Activated T-helper 2 cell treated with anti-CD3 and anti-CD28 coated beads, Interferon-gamma antibody, Interleukin-2, Interleukin-4, amounts not matched to agents 10 μg/mL and 5 μg/mL and 100 μg/mL, durations not matched to agents 14 hours and 24 hours and 36 hours (primary cell): Measurements from ENCODE around the gene LARP6. TPM values are rescaled to one million over a fixed set of nuclear protein-coding genes. Genes with fewer than 3 reads are reported as not detected.

Source experiments
- DNase-seq: peaks from one replicate; pipeline ENCODE4 v3.0.0; 2021; ENCODE audit warnings: low spot score
- H3K27ac Mint-ChIP-seq: one replicate; pipeline ENCODE4 v1.8.0; 2021; ENCODE audit warnings: mixed read lengths
- H3K27me3 Mint-ChIP-seq: one replicate; pipeline ENCODE4 v1.8.0; 2021; ENCODE audit warnings: low read depth, mixed read lengths
- H3K36me3 Mint-ChIP-seq: one replicate; pipeline ENCODE4 v1.8.0; 2021; ENCODE audit warnings: low read depth, mixed read lengths
- H3K4me1 Mint-ChIP-seq: one replicate; pipeline ENCODE4 v1.8.0; 2021; ENCODE audit warnings: low read depth, mixed read lengths
- H3K4me3 Mint-ChIP-seq: one replicate; pipeline ENCODE4 v1.8.0; 2021; ENCODE audit warnings: low read depth, mild to moderate bottlenecking, moderate library complexity, mixed read lengths
- H3K9me3 Mint-ChIP-seq: one replicate; pipeline ENCODE4 v1.8.0; 2021; ENCODE audit warnings: mixed read lengths
- intact Hi-C: fragments of 100-400 bp; cut with micrococcal nuclease; formaldehyde crosslinking; loops from one replicate; pipeline ENCODE4 v1.15.1; 2023
- total RNA-seq: library from RNA; stranded (reverse); gene quantifications from 2 replicates; pipeline ENCODE4 v1.2.3, GENCODE V29; 2022

The LARP6 gene
- total RNA-seq, 1 donor from 2014 or later, result not detected

DNA sequence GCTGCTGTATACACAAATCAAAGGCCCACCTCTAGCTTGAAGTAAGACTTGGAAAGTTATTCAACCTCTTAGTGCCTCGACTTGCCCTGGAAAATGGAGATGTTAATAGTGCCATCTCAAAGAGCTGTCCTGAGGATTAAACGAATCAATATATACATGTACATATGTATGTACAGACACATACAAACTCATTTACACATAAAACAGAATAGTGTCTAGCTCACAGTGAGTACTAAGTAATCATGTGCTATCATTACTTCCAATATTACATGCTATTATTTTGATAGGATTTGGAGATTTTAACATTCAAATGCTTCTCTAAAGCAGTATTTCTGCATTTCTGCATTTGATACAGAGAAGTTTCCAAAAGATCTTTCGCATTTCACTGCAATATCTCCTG is 20.5 kb downstream of the LARP6 start:
- Mint-ChIP-seq H3K27ac (no peak overlapping the region), H3K4me3 (no peak overlapping the region), H3K9me3 (no peaks in the 10 kb centered on the region), H3K27me3 (no peaks in the 10 kb centered on the region), H3K36me3 (no peaks in the 10 kb centered on the region), H3K4me1 (no peaks in the 10 kb centered on the region)
- intact Hi-C loops, result no loop called here
- DNase-seq, result no peak

DNA sequence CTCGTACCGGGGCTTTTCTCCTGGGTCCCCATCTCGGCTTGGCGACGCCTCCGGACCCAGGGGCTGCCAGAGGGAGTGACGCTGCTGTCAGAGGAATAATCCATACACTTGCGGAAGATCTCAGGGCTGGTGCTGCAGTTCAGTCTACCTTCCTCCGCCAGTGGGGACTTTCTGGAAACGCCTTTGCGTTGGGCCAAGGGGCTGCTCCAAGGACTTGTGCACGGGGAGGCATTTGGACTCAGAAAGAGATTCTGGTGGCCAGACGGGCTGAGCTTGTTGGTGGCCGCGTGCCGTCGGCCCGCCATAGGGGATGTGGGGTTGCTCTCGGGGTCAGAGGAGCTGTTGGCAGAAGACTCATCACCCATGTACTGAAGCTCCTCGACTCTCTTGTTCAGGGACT is 21.8 kb downstream of the LARP6 start:
- no peaks in the 10 kb centered on the region for H3K4me1 Mint-ChIP-seq
- H3K27me3 Mint-ChIP-seq, result no peaks in the 10 kb centered on the region
- DNase-seq, result no peak
- H3K36me3 Mint-ChIP-seq, result no peaks in the 10 kb centered on the region
- H3K9me3 Mint-ChIP-seq, result no peaks in the 10 kb centered on the region
- H3K4me3 Mint-ChIP-seq, result no peak overlapping the region
- no peak overlapping the region for H3K27ac Mint-ChIP-seq
- intact Hi-C loops, result no loop called here

DNA sequence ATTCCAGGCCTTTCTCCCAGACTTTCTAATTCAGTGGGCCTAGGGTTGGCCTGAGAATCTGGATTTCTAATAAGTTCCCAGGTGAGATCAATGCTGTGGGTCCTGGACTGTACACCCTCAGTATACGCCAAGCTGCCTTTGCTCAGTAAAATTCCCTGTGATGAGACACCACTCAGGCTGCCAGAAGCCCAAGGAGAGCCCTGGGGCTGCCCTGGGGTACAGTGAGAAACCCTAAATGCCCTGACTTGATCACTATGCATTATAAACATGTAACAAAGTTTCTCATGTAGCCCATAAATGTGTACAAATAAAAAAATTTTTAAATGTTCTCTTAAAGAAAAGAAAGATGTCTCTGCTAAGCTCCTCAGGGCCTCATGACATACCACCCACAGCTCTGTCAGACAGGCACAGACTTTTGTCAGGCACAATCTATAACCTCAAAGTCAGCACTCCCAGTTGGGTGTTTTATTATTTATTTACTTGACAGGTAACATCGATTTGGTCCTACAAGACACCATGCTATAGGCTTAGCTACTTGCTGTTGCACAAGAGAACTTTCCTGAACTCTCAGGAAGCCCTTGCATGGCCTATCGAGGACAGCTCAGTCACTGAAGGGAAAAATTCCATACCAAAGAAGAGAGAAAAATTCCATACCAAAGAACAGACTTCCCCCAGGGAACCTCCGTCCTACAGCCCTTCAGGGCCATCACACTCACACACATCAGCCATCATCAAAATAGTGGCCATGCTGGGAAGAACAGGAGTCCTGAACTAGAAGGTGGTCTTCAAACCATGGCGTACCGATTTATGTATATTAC is 22.7 kb downstream of the LARP6 start:
- no peak for DNase-seq
- intact Hi-C loops, result no loop called here
- Mint-ChIP-seq H3K27ac (no peak overlapping the region), H3K4me3 (no peak overlapping the region), H3K9me3 (no peaks in the 10 kb centered on the region), H3K4me1 (no peaks in the 10 kb centered on the region), H3K36me3 (no peaks in the 10 kb centered on the region), H3K27me3 (peaks cover 2% of the 10 kb centered on the region)

DNA sequence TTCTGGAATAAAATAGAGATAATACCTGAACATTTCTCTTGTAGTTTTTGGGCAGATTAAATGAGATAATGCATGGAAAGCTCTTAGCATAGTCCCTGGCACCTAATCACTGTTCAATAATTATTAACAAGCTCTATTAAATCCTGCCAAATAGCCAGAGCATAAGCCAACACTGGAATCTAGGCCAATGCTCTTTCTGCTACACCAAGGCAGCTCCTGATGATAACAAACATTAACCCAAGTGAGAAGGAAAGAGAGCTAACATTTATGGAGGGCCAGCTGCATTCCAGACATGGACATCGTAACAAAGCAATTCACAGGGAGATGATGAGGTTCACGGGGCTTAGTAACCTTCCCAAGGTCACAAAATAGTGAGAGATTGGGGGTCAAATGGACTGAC is 23.3 kb downstream of the LARP6 start:
- H3K4me3 Mint-ChIP-seq, result no peak overlapping the region

DNA sequence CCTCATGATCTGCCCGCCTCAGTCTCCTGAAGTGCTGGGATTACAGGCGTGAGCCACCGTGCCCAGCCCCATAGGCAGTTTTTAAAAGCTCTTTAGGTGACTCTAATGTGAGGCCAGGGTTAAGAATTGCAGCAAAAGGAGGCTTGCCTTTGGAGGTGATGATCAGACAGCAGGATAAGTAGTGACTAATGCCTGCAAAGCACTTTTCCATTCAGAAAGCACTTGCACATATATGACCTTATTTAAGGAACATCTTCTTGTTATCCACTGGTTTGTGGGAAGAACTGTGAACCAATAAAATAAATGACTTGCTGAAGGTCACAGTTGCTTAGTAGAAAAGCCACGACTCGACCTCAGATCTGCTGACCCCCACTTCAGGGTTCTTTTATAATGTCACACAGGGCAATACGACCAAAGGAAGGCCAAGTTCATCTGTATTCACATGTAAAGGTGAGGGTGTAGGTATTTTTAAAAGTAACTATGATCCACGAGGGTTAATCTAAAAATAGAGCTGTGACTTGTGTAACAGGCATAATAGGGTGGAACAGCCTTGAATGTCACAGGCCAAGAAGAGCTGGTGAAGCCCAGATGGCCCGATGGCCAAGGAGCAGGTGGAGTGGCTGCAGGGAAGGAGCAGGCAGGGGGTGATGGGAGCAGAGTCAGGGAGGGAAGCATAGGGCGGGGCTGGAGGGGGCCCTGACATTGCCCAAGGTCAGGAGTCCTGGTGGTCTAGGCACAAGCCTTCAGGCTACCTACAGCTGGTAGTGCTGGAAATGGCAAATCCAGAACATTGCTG is 24.4 kb downstream of the LARP6 start:
- no peaks in the 10 kb centered on the region for H3K9me3 Mint-ChIP-seq
- H3K27me3 Mint-ChIP-seq, result peaks cover 6% of the 10 kb centered on the region
- intact Hi-C loops, result no loop called here
- no peaks in the 10 kb centered on the region for H3K4me1 Mint-ChIP-seq
- H3K36me3 Mint-ChIP-seq, result no peaks in the 10 kb centered on the region
- DNase-seq, result no peak
- H3K27ac Mint-ChIP-seq, result no peak overlapping the region
- H3K4me3 Mint-ChIP-seq, result no peak overlapping the region

More for the DNA sequence above, 23.3 kb downstream of the LARP6 start:
- DNase-seq, result no peak
- Mint-ChIP-seq H3K9me3 (no peaks in the 10 kb centered on the region), H3K27me3 (peaks cover 2% of the 10 kb centered on the region), H3K27ac (no peak overlapping the region), H3K4me1 (no peaks in the 10 kb centered on the region), H3K36me3 (no peaks in the 10 kb centered on the region)
- intact Hi-C loops, result no loop called here

DNA sequence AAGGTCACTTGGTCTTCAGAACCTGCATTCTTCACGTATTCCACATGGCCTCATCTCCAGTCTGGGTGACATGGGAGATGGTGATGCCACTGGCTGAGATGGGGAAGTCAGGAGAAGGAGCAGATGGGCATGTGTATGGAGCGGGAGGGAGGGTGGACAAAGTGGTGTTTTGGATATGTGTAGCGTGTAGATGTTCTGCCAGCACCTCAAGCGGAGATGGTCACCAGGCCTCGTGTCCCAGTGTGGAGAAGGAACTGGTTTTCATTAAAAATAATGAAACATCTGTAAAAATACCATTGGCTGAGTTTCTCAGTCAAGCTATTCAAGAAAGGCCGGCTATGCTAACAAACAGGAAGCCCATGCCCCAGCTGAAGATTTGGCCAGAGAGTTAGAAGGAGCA is 26.2 kb downstream of the LARP6 start:
- intact Hi-C loops, result no loop called here
- DNase-seq, result no peak
- Mint-ChIP-seq H3K9me3 (no peaks in the 10 kb centered on the region), H3K27ac (no peak overlapping the region), H3K36me3 (no peaks in the 10 kb centered on the region), H3K4me3 (no peak overlapping the region), H3K4me1 (no peaks in the 10 kb centered on the region), H3K27me3 (peaks cover 6% of the 10 kb centered on the region)

DNA sequence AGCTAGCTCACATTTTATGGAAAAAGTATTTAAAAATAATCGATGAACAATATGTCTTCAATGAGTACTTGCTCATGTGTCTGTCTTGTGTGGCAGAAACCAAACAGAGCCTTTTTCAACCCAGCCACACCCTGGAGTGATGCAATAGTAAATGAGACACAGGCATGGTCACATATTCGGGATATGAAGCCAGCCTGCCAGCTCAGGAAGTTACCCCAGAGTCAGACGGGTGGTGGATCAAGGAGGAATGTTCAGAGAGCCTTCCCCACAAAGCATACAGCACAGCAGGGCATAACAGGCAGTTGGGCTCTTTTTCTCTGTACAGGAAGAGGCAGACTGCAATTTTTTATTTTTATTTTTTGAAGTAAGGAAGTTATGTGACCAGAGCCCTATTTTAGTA is 27.3 kb downstream of the LARP6 start:
- intact Hi-C loops, result no loop called here
- H3K4me1 Mint-ChIP-seq, result no peaks in the 10 kb centered on the region

DNA sequence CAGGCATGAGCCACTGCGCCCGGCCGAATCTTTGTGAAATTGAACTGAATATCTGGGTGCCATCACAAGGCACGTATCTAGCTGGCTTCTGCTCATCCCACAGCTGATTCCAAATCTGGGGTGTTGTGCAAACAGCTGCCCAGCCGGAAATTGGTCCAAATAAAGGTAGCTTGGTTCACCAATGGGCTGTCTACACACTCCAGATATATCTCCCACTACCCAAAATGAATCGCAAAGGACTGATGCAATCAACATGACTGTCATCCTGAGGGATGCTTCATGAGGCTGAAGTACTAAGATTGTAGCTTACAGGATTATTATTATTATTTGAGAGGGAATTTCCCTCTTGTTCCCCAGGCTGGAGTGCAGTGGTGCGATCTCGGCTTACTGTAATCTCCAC is 28.1 kb downstream of the LARP6 start:
- no peaks in the 10 kb centered on the region for H3K4me1 Mint-ChIP-seq
- no peak for DNase-seq
- no peaks in the 10 kb centered on the region for H3K36me3 Mint-ChIP-seq
- intact Hi-C loops, result no loop called here
- peaks cover 6% of the 10 kb centered on the region for H3K27me3 Mint-ChIP-seq
- no peak overlapping the region for H3K4me3 Mint-ChIP-seq
- no peak overlapping the region for H3K27ac Mint-ChIP-seq
- H3K9me3 Mint-ChIP-seq, result no peaks in the 10 kb centered on the region

More for the DNA sequence above, 27.3 kb downstream of the LARP6 start:
- H3K27ac Mint-ChIP-seq, result no peak overlapping the region
- no peak for DNase-seq
- no peaks in the 10 kb centered on the region for H3K9me3 Mint-ChIP-seq
- H3K4me3 Mint-ChIP-seq, result no peak overlapping the region
- H3K27me3 Mint-ChIP-seq, result peaks cover 6% of the 10 kb centered on the region
- no peaks in the 10 kb centered on the region for H3K36me3 Mint-ChIP-seq

DNA sequence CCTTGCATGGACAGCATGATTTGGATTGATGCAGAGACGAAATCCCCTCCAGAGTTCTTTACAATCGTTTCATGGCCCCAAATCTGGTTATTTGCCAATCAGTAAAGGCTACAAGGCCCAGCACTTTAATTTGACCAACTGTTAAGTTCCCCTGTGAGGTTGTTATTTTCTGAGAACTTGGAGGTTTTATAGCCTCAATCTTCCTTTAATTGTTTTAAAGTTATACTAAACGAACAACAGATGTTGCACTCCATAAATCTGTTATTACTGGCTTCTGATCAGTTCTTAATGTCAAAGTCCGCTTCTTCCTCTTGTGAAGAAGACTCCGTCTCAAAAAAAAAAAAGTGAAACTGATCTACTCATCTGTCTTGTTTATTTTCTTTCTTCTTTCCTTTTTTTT is 30.8 kb downstream of the LARP6 start:
- Mint-ChIP-seq H3K9me3 (no peaks in the 10 kb centered on the region), H3K36me3 (no peaks in the 10 kb centered on the region)
- DNase-seq, result no peak

DNA sequence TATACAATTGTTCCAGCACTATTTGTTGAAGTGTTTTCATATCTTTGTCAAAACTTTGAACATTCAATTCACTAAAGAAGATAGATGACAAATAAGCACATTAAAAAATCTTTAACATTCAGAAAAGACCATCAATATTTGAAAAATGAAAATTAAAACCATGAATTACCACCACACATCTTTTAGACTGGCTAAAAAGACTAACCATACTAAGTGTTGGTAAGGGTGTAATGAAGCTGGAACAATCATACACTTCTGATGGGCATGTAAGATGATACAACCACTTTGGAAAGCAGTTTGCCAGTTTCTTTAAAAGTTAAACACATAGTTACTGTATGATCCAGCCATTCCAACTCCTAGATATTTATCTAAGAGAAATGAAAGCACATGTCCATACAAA is 33.7 kb downstream of the LARP6 start:
- DNase-seq, result no peak
- Mint-ChIP-seq H3K36me3 (no peaks in the 10 kb centered on the region), H3K27ac (no peak overlapping the region), H3K27me3 (peaks cover 4% of the 10 kb centered on the region), H3K9me3 (no peaks in the 10 kb centered on the region), H3K4me1 (no peaks in the 10 kb centered on the region), H3K4me3 (no peak overlapping the region)
- intact Hi-C loops, result no loop called here

More for the DNA sequence above, 30.8 kb downstream of the LARP6 start:
- no peaks in the 10 kb centered on the region for H3K4me1 Mint-ChIP-seq
- no peak overlapping the region for H3K4me3 Mint-ChIP-seq
- intact Hi-C loops, result no loop called here
- no peak overlapping the region for H3K27ac Mint-ChIP-seq
- peaks cover 6% of the 10 kb centered on the region for H3K27me3 Mint-ChIP-seq

DNA sequence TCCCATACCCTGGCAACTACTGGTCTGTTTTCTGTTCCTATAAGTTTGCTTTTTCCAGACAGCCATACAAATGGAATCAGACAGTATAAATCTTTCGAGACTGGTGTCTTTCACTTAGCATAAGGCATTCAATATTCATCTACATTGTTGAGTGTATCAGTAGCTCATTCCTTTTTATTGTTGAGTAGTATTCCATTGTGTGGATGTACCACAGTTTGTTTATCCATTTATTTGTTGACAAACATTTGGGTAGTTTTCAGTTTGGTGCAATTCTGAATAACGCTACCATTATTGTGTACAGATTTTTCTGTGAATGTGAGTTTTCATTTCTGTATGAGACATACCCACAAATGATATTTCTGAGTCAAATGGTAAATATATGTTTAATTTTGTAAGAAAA is 35.4 kb downstream of the LARP6 start:
- H3K4me3 Mint-ChIP-seq, result no peak overlapping the region
- DNase-seq, result no peak
- H3K27me3 Mint-ChIP-seq, result peaks cover 1% of the 10 kb centered on the region
- H3K4me1 Mint-ChIP-seq, result no peaks in the 10 kb centered on the region
- no peak overlapping the region for H3K27ac Mint-ChIP-seq
- no peaks in the 10 kb centered on the region for H3K9me3 Mint-ChIP-seq
- intact Hi-C loops, result no loop called here
- no peaks in the 10 kb centered on the region for H3K36me3 Mint-ChIP-seq

DNA sequence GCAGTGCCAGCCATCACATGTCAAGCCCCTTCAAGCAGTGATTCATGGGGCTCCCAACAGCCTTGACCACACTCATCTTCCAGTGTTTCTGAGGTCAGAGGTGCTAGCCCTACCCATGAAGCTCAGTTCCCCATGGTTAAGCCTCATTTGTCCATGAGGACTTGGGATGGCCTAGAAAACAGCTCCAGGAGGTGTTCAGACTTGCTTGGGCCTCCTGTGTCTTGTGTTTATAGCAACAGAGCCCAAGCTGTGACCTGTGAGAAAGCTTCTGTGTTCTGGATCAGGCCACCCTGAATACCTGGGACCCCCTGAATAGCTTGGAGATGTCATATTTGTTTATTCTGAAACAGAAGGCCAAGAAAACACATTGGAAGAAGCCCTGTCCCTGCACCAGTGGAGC is 36.7 kb downstream of the LARP6 start:
- Mint-ChIP-seq H3K27me3 (peaks cover 1% of the 10 kb centered on the region), H3K27ac (no peak overlapping the region), H3K4me3 (no peak overlapping the region), H3K4me1 (no peaks in the 10 kb centered on the region), H3K9me3 (no peaks in the 10 kb centered on the region), H3K36me3 (no peaks in the 10 kb centered on the region)
- intact Hi-C loops, result no loop called here
- no peak for DNase-seq

DNA sequence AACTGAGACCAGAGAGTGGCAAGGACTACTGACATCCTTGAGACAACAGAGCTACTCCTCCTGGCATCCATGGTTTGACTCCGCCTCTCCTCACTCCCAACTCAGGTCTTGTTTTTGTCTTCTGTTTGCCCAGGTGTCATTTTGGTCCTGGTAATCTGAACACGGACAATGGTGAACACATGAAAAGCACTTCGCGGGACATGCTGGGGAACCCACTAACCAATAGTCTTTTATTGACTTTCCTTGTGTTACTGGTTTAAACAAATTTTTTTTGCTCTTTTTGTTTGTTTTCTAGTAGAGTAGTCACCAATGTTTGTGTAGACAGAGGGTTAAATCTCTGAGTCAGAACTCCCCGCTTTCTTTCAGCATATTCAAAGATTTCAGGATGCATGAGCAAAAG is 38.4 kb downstream of the LARP6 start:
- Mint-ChIP-seq H3K27ac (no peak overlapping the region), H3K9me3 (no peaks in the 10 kb centered on the region), H3K4me3 (no peak overlapping the region), H3K27me3 (peaks cover 1% of the 10 kb centered on the region), H3K4me1 (no peaks in the 10 kb centered on the region), H3K36me3 (no peaks in the 10 kb centered on the region)
- intact Hi-C loops, result no loop called here
- no peak for DNase-seq
